HCT116 (cell line): ENCODE measurements around the gene CDH23. TPM values are rescaled to one million over a fixed set of nuclear protein-coding genes. Genes with fewer than 3 reads are reported as not detected.

Experiments
- ATAC-seq: fragments of 200-7000 bp; cut with Tn5 transposase; 2 replicates; pipeline ENCODE4 v1.9.1; 2020; ENCODE audit warnings: mild to moderate bottlenecking, moderate library complexity
- BruUV-seq: library from RNA; stranded (reverse); fragments of 400-500 nt; replicated peaks from 2 replicates; lab custom pipeline; 2021; lab: Mats Ljungman, UMichigan
- CTCF ChIA-PET: fragments of 300-600 bp; sonication (Branson Sonifier 250); formaldehyde crosslinking; loops from one replicate; lab custom pipeline; 2021; ENCODE audit warnings: antibody characterized with exemption; lab: Charles Lee
- POLR2A ChIA-PET: fragments of 300-600, 350-600 bp; sonication (Branson Sonifier 250); formaldehyde crosslinking; loops from one replicate; lab custom pipeline; 2021; ENCODE audit warnings: antibody characterized with exemption; lab: Charles Lee
- RAD21 ChIA-PET, 2 experiments: fragments of 300-600 bp; sonication (Branson Sonifier 250); formaldehyde crosslinking; loops; one replicate each; lab custom pipeline; 2023; ENCODE audit warnings: low total read pairs in 2 of 2; ENCODE audit not compliant: uncharacterized antibody in 2 of 2, unreplicated experiment in 2 of 2, low non-redundant PET in 1 of 2; lab: Charles Lee
- DNase-seq: peaks from one replicate; pipeline ENCODE4 v3.0.0-alpha.2; 2010; ENCODE audit warnings: low read depth, low spot score
- H2AFZ ChIP-seq: fragments of 200-600 bp; shearing (Covaris generic), sonication (generic); 2 replicates; pipeline ENCODE4 v1.6.1; 2017; ENCODE audit warnings: low read depth, mixed run types, mixed read lengths, antibody characterized with exemption, low read length; ENCODE audit not compliant: poor library complexity, severe bottlenecking
- H3K27ac ChIP-seq: 2 replicates; pipeline ENCODE4 v1.5.1; 2012; ENCODE audit warnings: low read depth, low read length
- H3K27me3 ChIP-seq: fragments of 200-600 bp; sonication (generic); 2 replicates; pipeline ENCODE4 v1.6.1; 2016; ENCODE audit warnings: mixed run types, low read length, mixed read lengths; ENCODE audit not compliant: insufficient read depth
- H3K36me3 ChIP-seq, 2 experiments: fragments of 200-500 bp in 1 of 2; fragments of 200-600 bp in 1 of 2; sonication (Bioruptor generic) in 1 of 2; sonication (generic) in 1 of 2; 2 replicates each; pipeline versions ENCODE4 v1.5.1 to v1.6.1; 2014 to 2016; ENCODE audit warnings: low read length in 2 of 2, inconsistent platforms in 1 of 2, mixed read lengths in 1 of 2, mixed run types in 1 of 2; ENCODE audit not compliant: insufficient read depth in 2 of 2, control insufficient read depth in 1 of 2
- H3K4me1 ChIP-seq, 2 experiments: fragments of 200-600 bp in 1 of 2; sonication (generic) in 1 of 2; 2 replicates each; pipeline versions ENCODE4 v1.5.1 to v1.6.1; 2012 to 2017; ENCODE audit warnings: low read length in 2 of 2, inconsistent platforms in 1 of 2, mild to moderate bottlenecking in 1 of 2, mixed read lengths in 1 of 2, mixed run types in 1 of 2, moderate library complexity in 1 of 2; ENCODE audit not compliant: insufficient read depth in 2 of 2, control insufficient read depth in 1 of 2
- H3K4me2 ChIP-seq: fragments of 200-600 bp; sonication (generic); 2 replicates; pipeline ENCODE4 v1.6.1; 2017; ENCODE audit warnings: mixed run types, low read length, mixed read lengths
- H3K4me3 ChIP-seq, 2 experiments: fragments of 200-600 bp in 1 of 2; sonication (generic) in 1 of 2; replicated peaks in 1 of 2; 2 replicates each; pipeline ENCODE4 v1.5.1; 2011 to 2016; ENCODE audit warnings: low read length in 2 of 2, control low read depth in 1 of 2, low read depth in 1 of 2, mild to moderate bottlenecking in 1 of 2, mixed read lengths in 1 of 2, mixed run types in 1 of 2
- H3K79me2 ChIP-seq: fragments of 200-600 bp; sonication (generic); 2 replicates; pipeline ENCODE4 v1.6.1; 2017; ENCODE audit warnings: mild to moderate bottlenecking, mixed run types, low read length, moderate library complexity, mixed read lengths; ENCODE audit not compliant: insufficient read depth
- H3K9ac ChIP-seq: fragments of 200-600 bp; sonication (generic); 2 replicates; pipeline ENCODE4 v1.6.1; 2016; ENCODE audit warnings: low read length, mixed read lengths
- H3K9me2 ChIP-seq: fragments of 200-600 bp; sonication (generic), shearing (Covaris generic); 2 replicates; pipeline ENCODE4 v1.6.1; 2017; ENCODE audit warnings: mixed run types, mild to moderate bottlenecking, moderate library complexity; ENCODE audit not compliant: insufficient read depth
- H3K9me3 ChIP-seq, 2 experiments: fragments of 200-500 bp in 1 of 2; fragments of 200-600 bp in 1 of 2; sonication (Bioruptor generic) in 1 of 2; sonication (generic) in 1 of 2; 2 replicates each; pipeline ENCODE4 v1.6.1; 2014 to 2017; ENCODE audit warnings: low read length in 2 of 2, mixed read lengths in 2 of 2, inconsistent platforms in 1 of 2, low read depth in 1 of 2, mild to moderate bottlenecking in 1 of 2, mixed run types in 1 of 2, moderate library complexity in 1 of 2; ENCODE audit not compliant: control insufficient read depth in 1 of 2, insufficient read depth in 1 of 2
- H4K20me1 ChIP-seq: fragments of 200-600 bp; sonication (generic), shearing (Covaris generic); 2 replicates; pipeline ENCODE4 v1.6.1; 2017; ENCODE audit warnings: mixed run types, mild to moderate bottlenecking, moderate library complexity; ENCODE audit not compliant: insufficient read depth
- CBX3 ChIP-seq: IDR thresholded peaks from 2 replicates; pipeline ENCODE4 v1.6.1; 2012; ENCODE audit warnings: low read depth
- EGR1 ChIP-seq: IDR thresholded peaks from 2 replicates; pipeline ENCODE4 v1.6.1; 2012; ENCODE audit warnings: low read depth
- ELF1 ChIP-seq: IDR thresholded peaks from 2 replicates; pipeline ENCODE4 v1.6.1; 2012; ENCODE audit warnings: low read depth, borderline replicate concordance
- EZH2 ChIP-seq: fragments of 200-600 bp; sonication (generic); IDR thresholded peaks from 2 replicates; pipeline ENCODE4 v1.6.1; 2017; ENCODE audit warnings: antibody characterized with exemption, mixed run types
- FOSL1 ChIP-seq: IDR thresholded peaks from 2 replicates; pipeline ENCODE4 v1.6.1; 2012; ENCODE audit warnings: low read depth
- JUND ChIP-seq: IDR thresholded peaks from 2 replicates; pipeline ENCODE4 v1.6.1; 2012
- POLR2A ChIP-seq: IDR thresholded peaks from 2 replicates; pipeline ENCODE4 v1.7.0; 2011; ENCODE audit warnings: borderline replicate concordance; ENCODE audit not compliant: insufficient read depth, insufficient read length; ENCODE audit errors: extremely low read depth
- POLR2AphosphoS5 ChIP-seq: IDR thresholded peaks from 2 replicates; pipeline ENCODE4 v1.6.1; 2011; ENCODE audit warnings: mild to moderate bottlenecking, low read depth, low read length, moderate library complexity
- RAD21 ChIP-seq: IDR thresholded peaks from 2 replicates; pipeline ENCODE4 v1.6.1; 2012; ENCODE audit warnings: low read depth, mild to moderate bottlenecking
- SIN3A ChIP-seq: IDR thresholded peaks from 2 replicates; pipeline ENCODE4 v1.6.1; 2012; ENCODE audit warnings: low read depth
- SRF ChIP-seq: IDR thresholded peaks from 2 replicates; pipeline ENCODE4 v1.6.1; 2012; ENCODE audit warnings: low read depth
- TCF7L2 ChIP-seq: IDR thresholded peaks from 2 replicates; pipeline ENCODE4 v1.7.0; 2011; ENCODE audit warnings: borderline replicate concordance, inconsistent platforms; ENCODE audit not compliant: insufficient read depth, insufficient read length; ENCODE audit errors: extremely low read depth
- ZBTB33 ChIP-seq: IDR thresholded peaks from 2 replicates; pipeline ENCODE4 v1.6.1; 2011; ENCODE audit warnings: mild to moderate bottlenecking, low read length, moderate library complexity; ENCODE audit not compliant: insufficient replicate concordance; ENCODE audit errors: extremely low read depth
- intact Hi-C: fragments of 100-400 bp; cut with micrococcal nuclease; formaldehyde crosslinking; loops from 2 replicates; pipeline ENCODE4 v1.10.0; 2022
- total RNA-seq: library from RNA; stranded (reverse); gene quantifications from one replicate; pipeline ENCODE4 v1.2.1, GENCODE V29; 2021; ENCODE audit not compliant: unreplicated experiment
- TF ChIP-seq, protein P1 (sequence below): IDR thresholded peaks from 2 replicates; pipeline ENCODE4 v1.6.1; 2012; ENCODE audit warnings: low read depth
- TF ChIP-seq, protein P2 (sequence below), 3 experiments: fragments of 200-600 bp in 1 of 3; sonication (generic) in 1 of 3; IDR thresholded peaks in 2 of 3; conservative IDR thresholded peaks in 1 of 3; 2 replicates each; pipeline ENCODE4 v1.5.1; 2012 to 2017; ENCODE audit warnings: low read depth in 2 of 3, low read length in 2 of 3, antibody characterized with exemption in 1 of 3, borderline replicate concordance in 1 of 3, control low read depth in 1 of 3, mild to moderate bottlenecking in 1 of 3, mixed read lengths in 1 of 3, mixed run types in 1 of 3, moderate library complexity in 1 of 3; ENCODE audit not compliant: insufficient read depth in 1 of 3

Gene CDH23
- total RNA-seq, 1 experiment from 2014 or later, result not detected

DNA sequence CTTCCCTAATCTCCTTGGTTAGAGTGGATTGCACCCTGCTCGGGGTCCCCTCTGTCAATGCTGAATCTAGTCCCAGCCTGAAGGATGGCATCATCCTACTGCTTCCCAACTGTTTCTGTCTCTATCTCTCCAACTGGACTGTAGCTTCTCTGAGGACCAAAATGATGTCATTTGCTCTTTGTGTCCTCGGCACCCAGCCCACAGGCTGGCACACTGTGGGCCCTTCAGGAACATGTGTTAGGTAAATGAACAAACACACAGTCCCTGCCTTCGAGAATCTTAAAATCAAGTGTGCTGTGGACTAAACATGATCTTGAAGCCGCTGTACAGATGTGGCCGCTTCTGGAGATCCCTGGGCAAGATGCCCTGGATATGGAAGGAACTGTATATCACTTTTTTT is 5.0 kb upstream of the CDH23 start:
- no peak for TF ChIP-seq EGR1
- no peak for TF ChIP-seq JUND
- TF ChIP-seq RAD21, result no peak
- no peak for TF ChIP-seq POLR2A
- TF ChIP-seq CBX3, result no peak
- TF ChIP-seq, all 23 proteins: peak for 0
- no TSS peak for BruUV-seq
- Histone ChIP-seq H3K4me2 (no peak overlapping the region), H3K4me1 (no peaks in the 10 kb centered on the region), H3K27ac (no peak overlapping the region), H3K9me2 (no peaks in the 10 kb centered on the region), H3K9me3 (no peaks in the 10 kb centered on the region), H2AFZ (no peak overlapping the region), H4K20me1 (no peaks in the 10 kb centered on the region), H3K36me3 (no peaks in the 10 kb centered on the region), H3K27me3 (no peaks in the 10 kb centered on the region; the same call in 1 of the 2 replicates), H3K4me3 (no peak overlapping the region), H3K9ac (no peak overlapping the region), H3K79me2 (no peaks in the 10 kb centered on the region)
- ATAC-seq, result no peak
- intact Hi-C loops, result no loop called here
- CTCF ChIA-PET, result no interaction called here
- POLR2A ChIA-PET, result no interaction called here
- RAD21 ChIA-PET, result no interaction called here
- no peak for DNase-seq

GRCh38 chr10:71392292-71392691 is 4.4 kb upstream of the CDH23 start:
- Histone ChIP-seq H3K9ac (no peak overlapping the region), H4K20me1 (no peaks in the 10 kb centered on the region), H3K4me3 (no peak overlapping the region), H3K9me2 (no peaks in the 10 kb centered on the region), H3K27ac (no peak overlapping the region), H3K9me3 (no peaks in the 10 kb centered on the region), H3K4me2 (no peak overlapping the region), H2AFZ (no peak overlapping the region), H3K79me2 (no peaks in the 10 kb centered on the region), H3K4me1 (no peaks in the 10 kb centered on the region), H3K27me3 (no peaks in the 10 kb centered on the region; the same call in 1 of the 2 replicates), H3K36me3 (no peaks in the 10 kb centered on the region)
- ChIA-PET CTCF (no interaction called here), RAD21 (no interaction called here), POLR2A (no interaction called here)
- ATAC-seq, result no peak
- BruUV-seq, result no TSS peak
- DNase-seq, result no peak
- intact Hi-C loops, result no loop called here
- TF ChIP-seq FOSL1, result no peak
- TF ChIP-seq ELF1, result no peak
- no peak for TF ChIP-seq SIN3A
- TF ChIP-seq, protein P1, sequence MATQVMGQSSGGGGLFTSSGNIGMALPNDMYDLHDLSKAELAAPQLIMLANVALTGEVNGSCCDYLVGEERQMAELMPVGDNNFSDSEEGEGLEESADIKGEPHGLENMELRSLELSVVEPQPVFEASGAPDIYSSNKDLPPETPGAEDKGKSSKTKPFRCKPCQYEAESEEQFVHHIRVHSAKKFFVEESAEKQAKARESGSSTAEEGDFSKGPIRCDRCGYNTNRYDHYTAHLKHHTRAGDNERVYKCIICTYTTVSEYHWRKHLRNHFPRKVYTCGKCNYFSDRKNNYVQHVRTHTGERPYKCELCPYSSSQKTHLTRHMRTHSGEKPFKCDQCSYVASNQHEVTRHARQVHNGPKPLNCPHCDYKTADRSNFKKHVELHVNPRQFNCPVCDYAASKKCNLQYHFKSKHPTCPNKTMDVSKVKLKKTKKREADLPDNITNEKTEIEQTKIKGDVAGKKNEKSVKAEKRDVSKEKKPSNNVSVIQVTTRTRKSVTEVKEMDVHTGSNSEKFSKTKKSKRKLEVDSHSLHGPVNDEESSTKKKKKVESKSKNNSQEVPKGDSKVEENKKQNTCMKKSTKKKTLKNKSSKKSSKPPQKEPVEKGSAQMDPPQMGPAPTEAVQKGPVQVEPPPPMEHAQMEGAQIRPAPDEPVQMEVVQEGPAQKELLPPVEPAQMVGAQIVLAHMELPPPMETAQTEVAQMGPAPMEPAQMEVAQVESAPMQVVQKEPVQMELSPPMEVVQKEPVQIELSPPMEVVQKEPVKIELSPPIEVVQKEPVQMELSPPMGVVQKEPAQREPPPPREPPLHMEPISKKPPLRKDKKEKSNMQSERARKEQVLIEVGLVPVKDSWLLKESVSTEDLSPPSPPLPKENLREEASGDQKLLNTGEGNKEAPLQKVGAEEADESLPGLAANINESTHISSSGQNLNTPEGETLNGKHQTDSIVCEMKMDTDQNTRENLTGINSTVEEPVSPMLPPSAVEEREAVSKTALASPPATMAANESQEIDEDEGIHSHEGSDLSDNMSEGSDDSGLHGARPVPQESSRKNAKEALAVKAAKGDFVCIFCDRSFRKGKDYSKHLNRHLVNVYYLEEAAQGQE, result no peak
- TF ChIP-seq TCF7L2, result no peak
- no peak for TF ChIP-seq POLR2AphosphoS5
- TF ChIP-seq ZBTB33, result no peak
- TF ChIP-seq EZH2, result no peak
- TF ChIP-seq POLR2A, result no peak
- TF ChIP-seq, protein P2, sequence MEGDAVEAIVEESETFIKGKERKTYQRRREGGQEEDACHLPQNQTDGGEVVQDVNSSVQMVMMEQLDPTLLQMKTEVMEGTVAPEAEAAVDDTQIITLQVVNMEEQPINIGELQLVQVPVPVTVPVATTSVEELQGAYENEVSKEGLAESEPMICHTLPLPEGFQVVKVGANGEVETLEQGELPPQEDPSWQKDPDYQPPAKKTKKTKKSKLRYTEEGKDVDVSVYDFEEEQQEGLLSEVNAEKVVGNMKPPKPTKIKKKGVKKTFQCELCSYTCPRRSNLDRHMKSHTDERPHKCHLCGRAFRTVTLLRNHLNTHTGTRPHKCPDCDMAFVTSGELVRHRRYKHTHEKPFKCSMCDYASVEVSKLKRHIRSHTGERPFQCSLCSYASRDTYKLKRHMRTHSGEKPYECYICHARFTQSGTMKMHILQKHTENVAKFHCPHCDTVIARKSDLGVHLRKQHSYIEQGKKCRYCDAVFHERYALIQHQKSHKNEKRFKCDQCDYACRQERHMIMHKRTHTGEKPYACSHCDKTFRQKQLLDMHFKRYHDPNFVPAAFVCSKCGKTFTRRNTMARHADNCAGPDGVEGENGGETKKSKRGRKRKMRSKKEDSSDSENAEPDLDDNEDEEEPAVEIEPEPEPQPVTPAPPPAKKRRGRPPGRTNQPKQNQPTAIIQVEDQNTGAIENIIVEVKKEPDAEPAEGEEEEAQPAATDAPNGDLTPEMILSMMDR (IDR thresholded peaks at IDR 0.05 in 2 of 3, conservative IDR thresholded peaks at IDR 0.05 in 1 of 3; ENCODE audit: borderline replicate concordance in 1 of 3, insufficient read depth in 1 of 3, low read depth in 2 of 3, low read length in 2 of 3), result no peak
- TF ChIP-seq JUND, result no peak
- no peak for TF ChIP-seq SRF
